OCI-LY3 (cell line): ENCODE measurements around the gene ZBTB24.

Experiments used
- EZH2phosphoT487 ChIP-seq: fragments of 200-600 bp; shearing (Covaris generic); IDR thresholded peaks from 2 replicates; pipeline ENCODE4 v1.6.1; 2018; ENCODE audit warnings: antibody characterized with exemption, mixed run types, low read depth
- TF ChIP-seq, protein P1 (sequence below): fragments of 200-600, 300-600 bp; sonication (generic); IDR thresholded peaks from 2 replicates; pipeline ENCODE4 v1.5.1; 2014; ENCODE audit warnings: antibody characterized with exemption, low read length, low read depth

DNA sequence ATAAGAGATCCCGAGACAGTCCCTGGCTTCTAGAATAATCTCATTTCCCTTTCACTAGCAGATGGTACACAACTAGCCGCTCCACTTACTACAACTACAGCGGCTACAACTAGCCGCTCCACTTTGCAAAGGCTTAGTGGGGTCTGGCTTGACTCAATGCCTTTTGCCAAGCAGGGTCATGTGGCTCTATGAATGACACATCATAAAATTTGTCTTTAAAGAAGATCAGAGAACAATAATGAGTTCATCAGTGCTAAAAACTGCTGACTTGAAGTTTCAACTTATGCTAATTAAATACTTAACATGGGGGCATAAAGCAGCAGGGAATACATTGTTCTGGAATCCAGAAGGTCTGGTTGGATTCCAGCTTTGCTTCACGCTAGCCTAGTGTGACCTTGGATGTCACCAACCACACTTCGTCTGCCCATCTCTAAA is 25.4 kb downstream of the ZBTB24 start:
- no peak for TF ChIP-seq EZH2phosphoT487
- TF ChIP-seq, protein P1, sequence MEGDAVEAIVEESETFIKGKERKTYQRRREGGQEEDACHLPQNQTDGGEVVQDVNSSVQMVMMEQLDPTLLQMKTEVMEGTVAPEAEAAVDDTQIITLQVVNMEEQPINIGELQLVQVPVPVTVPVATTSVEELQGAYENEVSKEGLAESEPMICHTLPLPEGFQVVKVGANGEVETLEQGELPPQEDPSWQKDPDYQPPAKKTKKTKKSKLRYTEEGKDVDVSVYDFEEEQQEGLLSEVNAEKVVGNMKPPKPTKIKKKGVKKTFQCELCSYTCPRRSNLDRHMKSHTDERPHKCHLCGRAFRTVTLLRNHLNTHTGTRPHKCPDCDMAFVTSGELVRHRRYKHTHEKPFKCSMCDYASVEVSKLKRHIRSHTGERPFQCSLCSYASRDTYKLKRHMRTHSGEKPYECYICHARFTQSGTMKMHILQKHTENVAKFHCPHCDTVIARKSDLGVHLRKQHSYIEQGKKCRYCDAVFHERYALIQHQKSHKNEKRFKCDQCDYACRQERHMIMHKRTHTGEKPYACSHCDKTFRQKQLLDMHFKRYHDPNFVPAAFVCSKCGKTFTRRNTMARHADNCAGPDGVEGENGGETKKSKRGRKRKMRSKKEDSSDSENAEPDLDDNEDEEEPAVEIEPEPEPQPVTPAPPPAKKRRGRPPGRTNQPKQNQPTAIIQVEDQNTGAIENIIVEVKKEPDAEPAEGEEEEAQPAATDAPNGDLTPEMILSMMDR: no peak
